WTC11 (cell line): ENCODE results near the gene SMYD3.

Experiments used
- ATF3 ChIP-seq: sonication (generic); formaldehyde crosslinking; conservative IDR thresholded peaks from 2 replicates; pipeline ENCODE4 v1.8.1; 2022; ENCODE audit warnings: mild to moderate bottlenecking, missing genetic modification reagents
- CTCF ChIP-seq: fragments of 200-600 bp; IDR thresholded peaks from 2 replicates; pipeline ENCODE4 v1.8.0; 2022; ENCODE audit warnings: antibody characterized with exemption
- FOXP1 ChIP-seq: sonication (generic); formaldehyde crosslinking; IDR thresholded peaks from 2 replicates; pipeline ENCODE4 v1.8.0; 2022; ENCODE audit warnings: missing genetic modification reagents, mild to moderate bottlenecking, moderate library complexity, borderline replicate concordance
- NFATC4 ChIP-seq: fragments of 250-450 bp; sonication (Bioruptor Pico); IDR thresholded peaks from 2 replicates; pipeline ENCODE4 v1.9.0; 2021; ENCODE audit warnings: mild to moderate bottlenecking

GRCh38 chr1:245800901-245801605, 706.0 kb downstream of the SMYD3 start:
- TF ChIP-seq ATF3 (CRISPR knock-in tag) (no peak), CTCF (no peak), NFATC4 (CRISPR knock-in tag) (no peak), FOXP1 (CRISPR knock-in tag) (no peak)
